Measurements from ENCODE around the gene KIF18A.

The KIF18A gene

DNA sequence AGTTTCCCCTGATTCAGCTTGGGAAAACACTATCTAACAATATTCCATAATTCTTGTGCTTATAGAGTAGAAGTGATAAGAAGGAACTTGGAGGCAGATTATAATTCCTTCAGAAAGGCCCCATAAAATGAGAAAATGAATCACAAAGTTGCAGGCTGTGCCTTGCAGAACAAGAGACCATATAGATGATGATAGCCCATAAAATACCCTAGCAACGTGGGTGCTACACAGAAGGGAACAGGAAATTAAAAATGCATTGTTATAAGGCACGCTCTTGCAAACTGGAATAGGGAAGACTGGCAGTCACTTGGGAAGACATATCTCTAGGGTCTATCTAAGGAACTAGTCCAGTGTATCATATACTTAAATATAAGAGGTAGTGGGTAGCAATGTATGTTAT is 67.6 kb downstream of the KIF18A start:
- DNase-seq: no peak

DNA sequence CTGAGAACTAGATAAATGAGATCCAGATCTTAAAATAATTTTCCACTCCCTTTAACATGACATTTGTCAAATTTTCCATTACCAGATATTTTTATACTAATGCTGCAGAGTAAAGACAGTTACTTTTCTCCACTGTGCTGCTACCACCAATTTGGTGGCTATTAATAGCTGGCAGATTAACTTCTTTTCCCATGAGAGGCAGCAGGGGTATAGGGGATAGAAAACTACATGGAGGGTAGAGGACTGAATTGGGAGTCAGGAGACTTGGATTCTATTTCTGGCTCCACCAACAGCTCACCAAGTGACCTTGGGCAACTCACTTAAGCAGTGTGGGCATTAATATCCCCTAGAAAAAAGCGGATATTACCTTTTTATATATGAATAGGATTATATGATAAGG is 69.2 kb downstream of the KIF18A start:
- no peak for DNase-seq

GRCh38 chr11:28026634-28027290 is 81.2 kb downstream of the KIF18A start:
- no peak for DNase-seq

DNA sequence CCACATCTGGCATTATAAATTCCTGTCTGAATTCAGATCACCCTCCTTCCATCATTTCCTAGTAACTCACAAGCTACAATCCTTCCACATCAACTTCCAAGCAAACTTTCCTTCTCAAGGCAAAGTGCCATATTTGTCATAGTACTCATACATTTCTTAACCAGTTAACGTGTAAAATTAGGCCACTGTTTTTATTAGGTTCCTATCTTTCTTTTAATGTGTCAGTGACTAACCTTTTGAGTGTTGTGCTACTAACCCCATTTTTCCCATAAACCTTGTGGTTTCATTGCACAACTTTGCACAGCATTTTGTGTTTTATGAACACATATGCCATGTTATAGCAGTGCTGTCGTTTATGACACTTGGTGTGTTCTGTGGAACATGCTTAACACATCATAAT is 90.1 kb downstream of the KIF18A start:
- no peak for DNase-seq

- no peak for DNase-seq
Observed at GRCh38 chr11:28011813-28012212, 96.1 kb downstream of the KIF18A start.

DNA sequence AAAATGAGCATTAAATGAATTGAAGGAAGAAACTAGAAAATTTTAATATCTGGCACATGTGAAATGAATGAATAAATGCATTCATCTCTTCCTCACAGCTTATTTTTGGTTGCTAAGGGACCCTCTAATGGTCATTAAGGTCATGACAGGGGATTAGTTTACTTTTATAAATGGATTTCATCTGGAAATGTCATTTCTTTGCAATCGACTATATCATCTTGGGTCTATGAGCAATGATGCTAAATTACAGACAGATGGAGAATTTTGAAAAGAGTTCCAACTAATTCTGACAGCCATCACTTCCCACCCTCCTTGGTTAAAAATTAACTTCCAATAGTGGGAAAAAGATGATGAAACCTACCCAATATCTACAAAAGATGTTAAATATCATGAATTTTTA is 98.0 kb downstream of the KIF18A start:
- DNase-seq: no peak

GRCh38 chr11:28009388-28009787 is 98.6 kb downstream of the KIF18A start:
- no peak for DNase-seq

DNA sequence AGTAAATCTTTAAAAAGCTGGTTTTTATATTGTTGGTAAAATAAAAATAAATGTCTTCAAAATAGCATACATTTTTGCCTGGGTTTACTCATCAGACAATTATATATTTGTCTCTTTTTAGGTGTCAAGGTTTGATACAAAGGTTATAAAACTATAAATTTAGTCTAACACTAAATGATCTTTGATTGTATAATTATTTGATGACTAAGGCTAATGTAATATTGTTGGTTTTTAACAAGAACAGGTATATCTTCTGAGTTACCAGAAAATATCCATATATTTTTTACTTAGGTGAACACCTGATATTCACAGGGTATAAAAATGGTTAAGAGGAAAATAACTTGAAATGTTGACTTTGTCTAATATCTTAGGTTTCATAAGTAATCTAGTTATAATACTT is 104.3 kb downstream of the KIF18A start:
- no peak for DNase-seq

GRCh38 chr11:27998552-27998951 is 109.4 kb downstream of the KIF18A start:
- DNase-seq: no peak

DNA sequence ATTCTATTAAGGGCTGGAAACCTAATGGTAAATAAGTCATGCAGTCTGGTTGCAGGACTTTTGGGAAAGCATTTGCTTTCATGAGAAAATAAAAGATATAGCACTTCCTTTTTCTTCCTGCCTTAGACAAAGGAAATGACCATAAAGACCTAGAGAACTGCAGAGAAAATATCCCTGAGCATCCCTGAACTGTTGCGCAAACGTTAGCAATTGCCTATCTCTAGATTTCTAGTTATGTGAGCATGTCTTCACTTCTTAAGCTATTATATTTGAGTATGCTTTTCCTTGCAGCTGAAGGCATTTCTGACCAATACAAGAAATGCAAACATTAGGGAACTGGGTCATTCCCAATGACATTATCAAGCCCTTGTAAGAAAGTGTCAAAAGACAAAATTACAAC is 110.6 kb downstream of the KIF18A start:
- DNase-seq: no peak

- no peak for DNase-seq
Observed at GRCh38 chr11:27996066-27996465, 111.9 kb downstream of the KIF18A start.

DNA sequence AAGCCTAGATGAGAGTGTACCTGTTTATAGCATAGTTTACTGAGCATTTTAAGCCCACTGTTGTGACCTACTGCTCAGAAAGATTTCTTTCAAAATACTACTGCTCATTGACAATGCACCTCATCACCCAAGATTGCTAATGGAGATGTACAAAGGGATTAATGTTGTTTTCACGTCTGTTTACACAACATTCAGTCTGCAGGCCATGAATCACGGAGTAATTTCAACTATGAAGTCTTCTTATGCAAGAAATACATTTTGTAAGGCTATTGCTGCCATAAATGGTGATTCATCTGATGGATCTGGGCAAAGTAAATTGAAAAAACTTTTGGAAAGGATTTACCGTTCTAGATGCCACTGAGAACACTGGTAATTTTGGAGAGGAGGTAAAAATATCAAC is 112.9 kb downstream of the KIF18A start:
- no peak for DNase-seq

GRCh38 chr11:27991736-27992135 is 116.2 kb downstream of the KIF18A start:
- no peak for DNase-seq

- DNase-seq: no peak
Observed at GRCh38 chr11:27977527-27977926, 130.4 kb downstream of the KIF18A start.

DNA sequence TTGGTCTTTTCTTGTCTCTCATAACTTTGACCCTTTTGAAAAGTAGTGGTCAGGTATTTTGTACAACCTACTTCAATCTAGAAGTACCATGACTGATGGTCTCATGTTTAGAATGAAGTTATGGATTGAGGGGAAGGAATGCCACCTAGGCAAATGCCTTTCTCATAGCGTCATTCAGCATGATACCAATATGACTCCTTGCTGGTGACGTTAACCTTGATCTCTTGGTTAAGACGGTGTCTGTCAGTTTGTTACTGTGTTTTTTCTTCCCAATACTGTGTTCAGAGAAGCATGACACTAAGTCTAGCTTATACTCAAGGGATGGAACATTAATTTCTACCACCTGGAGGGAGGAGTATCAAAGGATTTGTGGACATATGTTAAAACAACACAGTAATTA is 130.9 kb downstream of the KIF18A start:
- no peak for DNase-seq

GRCh38 chr11:27976262-27976661 is 131.7 kb downstream of the KIF18A start:
- DNase-seq: no peak

DNA sequence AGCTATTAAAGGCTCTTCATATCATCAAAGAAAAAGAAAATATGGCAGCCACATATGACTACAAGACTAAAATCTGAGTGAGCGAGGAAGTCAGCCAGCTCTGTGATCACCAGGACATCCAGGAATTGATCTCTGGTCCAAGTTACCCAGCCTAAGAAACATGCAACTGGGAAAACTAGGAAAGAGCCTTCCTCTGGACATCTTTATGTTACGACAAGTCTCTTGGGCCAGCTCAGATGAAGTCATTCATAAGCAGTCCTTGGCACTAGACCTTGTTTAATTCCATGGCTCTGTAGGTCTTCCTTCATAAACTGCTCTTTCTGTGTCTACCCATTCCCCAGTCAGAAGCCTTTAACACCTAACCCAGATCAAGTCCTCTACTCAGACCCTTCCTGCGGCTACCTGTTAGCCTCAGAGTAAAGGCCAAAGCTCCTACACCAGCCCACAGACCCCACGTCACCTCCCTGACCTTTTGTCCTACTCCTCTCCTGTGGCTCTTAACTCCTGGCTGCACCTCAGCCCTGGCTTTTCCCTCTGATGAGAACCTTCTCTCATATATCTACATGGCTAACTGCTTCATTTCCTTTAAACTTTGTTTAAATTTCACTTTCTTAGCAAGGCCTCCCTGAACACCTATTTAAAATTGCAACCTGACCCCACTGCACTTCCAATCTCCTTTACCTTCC is 134.0 kb downstream of the KIF18A start:
- no peak for DNase-seq

DNA sequence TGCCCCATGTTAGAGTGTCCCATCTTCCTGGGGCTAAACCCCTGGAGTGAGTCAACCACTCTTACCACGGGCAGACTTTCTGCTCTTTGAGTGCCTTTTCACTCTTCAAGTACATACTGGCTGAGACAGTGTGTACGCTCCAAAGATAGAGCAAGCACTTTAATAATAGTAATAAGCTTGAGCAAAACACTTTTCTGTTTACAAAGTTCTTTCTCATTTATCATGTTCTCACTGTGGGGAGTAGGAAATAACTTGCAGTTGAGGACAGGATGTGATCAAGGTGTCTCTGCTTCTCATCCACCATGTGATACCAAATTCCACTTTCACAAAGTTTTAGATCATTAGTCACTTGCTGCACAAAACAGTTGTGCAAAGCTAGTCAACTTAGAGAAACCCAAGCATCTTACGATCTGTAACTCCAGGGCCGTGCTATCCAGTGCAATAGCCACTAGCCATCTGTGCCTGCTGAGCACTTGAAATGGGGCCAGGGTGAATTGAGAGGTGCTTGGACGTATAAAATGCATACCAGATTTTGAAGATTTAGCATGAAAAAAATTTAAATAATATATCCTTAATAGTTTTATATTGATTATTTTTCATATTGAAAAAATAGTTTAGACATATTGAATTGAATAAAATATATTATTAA is 135.3 kb downstream of the KIF18A start:
- no peak for DNase-seq

GRCh38 chr11:27971171-27971570 is 136.8 kb downstream of the KIF18A start:
- no peak for DNase-seq

Data from eye (tissue), 1 donor.